NAMALWA (cell line): ENCODE results near the gene KCNH1.
"Not testable (repeated sequence)": the region's sequence is repeated elsewhere in the genome, so short reads cannot be mapped to it uniquely, and the experiment has no call there.

Source experiments
- DNase-seq: peaks from one replicate; pipeline ENCODE4 v3.0.0-alpha.2; 2015; ENCODE audit warnings: low spot score

KCNH1 gene

GRCh38 chr1:211007830-211008229, 126.1 kb downstream of the KCNH1 start:
- DNase-seq = no peak

- not testable (repeated sequence) for DNase-seq
These were observed 138.0 kb downstream of the KCNH1 start for GRCh38 chr1:210995931-210996330.

GRCh38 chr1:210992837-210993236, 141.1 kb downstream of the KCNH1 start:
- DNase-seq = no peak

- DNase-seq = no peak
These were observed 144.0 kb downstream of the KCNH1 start for GRCh38 chr1:210989905-210990304.

- DNase-seq = no peak
These were observed 152.5 kb downstream of the KCNH1 start for GRCh38 chr1:210981490-210981889.

GRCh38 chr1:210980082-210980481, 153.9 kb downstream of the KCNH1 start:
- DNase-seq = no peak

GRCh38 chr1:210978974-210979354, 155.0 kb downstream of the KCNH1 start:
- DNase-seq = no peak

GRCh38 chr1:210978316-210978973, 155.5 kb downstream of the KCNH1 start:
- DNase-seq = no peak

- no peak for DNase-seq
These were observed 182.7 kb downstream of the KCNH1 start for GRCh38 chr1:210951279-210951678.

- DNase-seq = peak; percentile 47
These were observed 183.9 kb downstream of the KCNH1 start for GRCh38 chr1:210949940-210950546.

GRCh38 chr1:210949489-210949888, 184.5 kb downstream of the KCNH1 start:
- DNase-seq = no peak

GRCh38 chr1:210949039-210949438, 184.9 kb downstream of the KCNH1 start:
- DNase-seq = no peak

- no peak for DNase-seq
These were observed 189.7 kb downstream of the KCNH1 start for GRCh38 chr1:210944252-210944651.

GRCh38 chr1:210942513-210942912, 191.4 kb downstream of the KCNH1 start:
- no peak for DNase-seq

- DNase-seq = no peak
These were observed 193.8 kb downstream of the KCNH1 start for GRCh38 chr1:210940081-210940617.

GRCh38 chr1:210938416-210938925, 195.5 kb downstream of the KCNH1 start:
- no peak for DNase-seq

GRCh38 chr1:210937846-210938245, 196.1 kb downstream of the KCNH1 start:
- no peak for DNase-seq

- no peak for DNase-seq
These were observed 198.0 kb downstream of the KCNH1 start for GRCh38 chr1:210935905-210936304.

- DNase-seq = no peak
These were observed 201.8 kb downstream of the KCNH1 start for GRCh38 chr1:210932104-210932503.

GRCh38 chr1:210922666-210923065, 211.3 kb downstream of the KCNH1 start:
- DNase-seq = no peak

GRCh38 chr1:210920716-210921694, 212.9 kb downstream of the KCNH1 start:
- DNase-seq = no peak

- no peak for DNase-seq
These were observed 213.7 kb downstream of the KCNH1 start for GRCh38 chr1:210920258-210920657.
